Astrocyte (in vitro differentiated cells and primary cell): ENCODE data around the gene BRD7. TPM values are rescaled to one million over a fixed set of nuclear protein-coding genes. Genes with fewer than 3 reads are reported as not detected.

Experiments
- DNase-seq: peaks from one replicate; pipeline ENCODE4 v3.0.0-alpha.2; 2010; ENCODE audit warnings: low read depth
- FAIRE-seq: peaks from 2 replicates; lab custom pipeline; 2011; peaks lifted over from hg19 to GRCh38; lab: Jason Lieb, UNC
- H2AFZ ChIP-seq: 2 replicates; pipeline ENCODE4 v1.6.0; 2012; ENCODE audit warnings: low read depth, low read length, inconsistent platforms
- H3K27ac ChIP-seq: 2 replicates; pipeline ENCODE4 v1.5.1; 2011; ENCODE audit warnings: low read depth, low read length, inconsistent platforms
- H3K27me3 ChIP-seq: 2 replicates; pipeline ENCODE4 v1.6.0; 2011; ENCODE audit warnings: low read length, inconsistent platforms; ENCODE audit not compliant: insufficient read depth
- H3K36me3 ChIP-seq: 2 replicates; pipeline ENCODE4 v1.5.1; 2011; ENCODE audit warnings: low read length, inconsistent platforms; ENCODE audit not compliant: insufficient read depth
- H3K4me1 ChIP-seq: 2 replicates; pipeline ENCODE4 v1.5.1; 2011; ENCODE audit warnings: low read length, inconsistent platforms; ENCODE audit not compliant: insufficient read depth
- H3K4me2 ChIP-seq: 2 replicates; pipeline ENCODE4 v1.6.0; 2012; ENCODE audit warnings: low read length, inconsistent platforms
- H3K4me3 ChIP-seq: 2 replicates; pipeline ENCODE4 v1.5.1; 2011; ENCODE audit warnings: low read depth, mild to moderate bottlenecking, low read length, inconsistent platforms; ENCODE audit not compliant: insufficient read depth
- H3K79me2 ChIP-seq: 2 replicates; pipeline ENCODE4 v1.6.0; 2012; ENCODE audit warnings: mild to moderate bottlenecking, low read length, inconsistent platforms; ENCODE audit not compliant: insufficient read depth
- H3K9ac ChIP-seq: 2 replicates; pipeline ENCODE4 v1.6.0; 2012; ENCODE audit warnings: mild to moderate bottlenecking, low read length, inconsistent platforms
- H3K9me3 ChIP-seq: 2 replicates; pipeline ENCODE4 v1.5.1; 2012; ENCODE audit warnings: low read depth, mild to moderate bottlenecking, low read length, inconsistent platforms; ENCODE audit not compliant: insufficient read depth
- H4K20me1 ChIP-seq: 2 replicates; pipeline ENCODE4 v1.6.0; 2012; ENCODE audit warnings: low read length, inconsistent platforms; ENCODE audit not compliant: insufficient read depth
- H3K27ac Mint-ChIP-seq: one replicate; pipeline ENCODE4 v1.8.0; 2021; ENCODE audit warnings: mild to moderate bottlenecking, mixed read lengths; ENCODE audit not compliant: unreplicated experiment
- H3K27me3 Mint-ChIP-seq: one replicate; pipeline ENCODE4 v1.8.0; 2021; ENCODE audit warnings: low read depth, mixed read lengths; ENCODE audit not compliant: unreplicated experiment
- H3K36me3 Mint-ChIP-seq: one replicate; pipeline ENCODE4 v1.8.0; 2021; ENCODE audit warnings: low read depth, mixed read lengths; ENCODE audit not compliant: unreplicated experiment
- H3K4me1 Mint-ChIP-seq: one replicate; pipeline ENCODE4 v1.8.0; 2021; ENCODE audit warnings: low read depth, mixed read lengths; ENCODE audit not compliant: unreplicated experiment
- H3K4me3 Mint-ChIP-seq: one replicate; pipeline ENCODE4 v1.8.0; 2021; ENCODE audit warnings: mild to moderate bottlenecking, moderate library complexity, mixed read lengths; ENCODE audit not compliant: unreplicated experiment
- H3K9me3 Mint-ChIP-seq: one replicate; pipeline ENCODE4 v1.8.0; 2021; ENCODE audit warnings: mild to moderate bottlenecking, mixed read lengths; ENCODE audit not compliant: unreplicated experiment
- EZH2 ChIP-seq: IDR thresholded peaks from 2 replicates; pipeline ENCODE4 v1.6.1; 2012; ENCODE audit warnings: mild to moderate bottlenecking, low read length, inconsistent platforms; ENCODE audit not compliant: insufficient read depth
- total RNA-seq: library from RNA; stranded (reverse); gene quantifications from 2 replicates; pipeline ENCODE4 v1.2.1, GENCODE V29; 2021
- TF ChIP-seq, protein P1 (sequence below): IDR thresholded peaks from 2 replicates; pipeline ENCODE4 v1.5.1; 2011; ENCODE audit warnings: low read depth, mild to moderate bottlenecking, inconsistent platforms, low read length, moderate library complexity; ENCODE audit not compliant: insufficient read depth

Gene BRD7
- total RNA-seq, 1 donor from 2014 or later = 58.5 TPM

DNA sequence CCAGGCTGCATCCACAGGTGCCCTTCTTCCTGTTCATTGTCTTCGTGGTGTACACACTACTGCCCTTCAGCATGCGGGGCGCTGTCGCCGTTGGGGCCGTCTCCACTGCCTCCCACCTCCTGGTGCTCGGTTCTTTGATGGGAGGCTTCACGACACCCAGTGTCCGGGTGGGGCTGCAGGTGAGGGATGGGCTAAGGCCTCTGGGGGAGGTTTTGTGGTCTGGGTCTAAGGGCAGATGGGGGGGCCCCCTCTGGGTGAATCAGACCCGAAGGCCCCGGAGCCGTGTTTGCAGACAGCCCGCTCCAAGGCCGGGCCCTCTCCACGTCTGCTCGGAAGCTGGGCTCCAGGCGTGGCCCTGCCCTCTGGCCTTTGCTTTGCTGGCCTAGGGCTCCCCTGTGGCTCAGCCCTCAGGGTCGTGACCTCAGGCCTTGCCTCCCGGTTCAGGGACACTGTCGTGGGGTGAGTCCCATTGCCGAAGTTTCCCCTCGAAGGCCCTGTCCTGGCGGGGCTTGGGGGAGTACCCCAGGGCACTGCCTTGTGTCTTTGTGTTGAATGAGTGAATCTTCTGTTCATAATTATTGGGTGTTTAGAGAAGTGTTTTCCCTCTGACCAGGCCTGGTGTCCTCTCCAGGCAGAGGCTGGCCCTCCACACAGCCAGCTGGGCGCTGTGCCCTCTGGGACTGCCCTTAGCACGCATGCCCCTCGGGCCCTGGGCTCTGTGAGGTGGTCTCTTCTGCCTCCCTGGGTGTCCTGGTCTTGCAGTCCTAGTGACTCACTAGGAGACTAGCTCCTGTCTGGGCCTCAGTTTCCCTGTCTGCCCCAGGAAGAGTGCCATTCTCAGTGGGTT, 76.8 kb downstream of the BRD7 start:
- DNase-seq (no peak), FAIRE-seq (no peak)
- no peak overlapping the region for H2AFZ ChIP-seq
- Mint-ChIP-seq H3K27ac (no peak overlapping the region), H3K9me3 (no peaks in the 10 kb centered on the region), H3K27me3 (no peaks in the 10 kb centered on the region), H3K4me1 (no peaks in the 10 kb centered on the region), H3K36me3 (peaks cover 16% of the 10 kb centered on the region), H3K4me3 (no peak overlapping the region)
- H3K9me3 ChIP-seq = no peaks in the 10 kb centered on the region
- H3K4me3 ChIP-seq = no peak overlapping the region
- H3K36me3 ChIP-seq = no peaks in the 10 kb centered on the region
- no peak overlapping the region for H3K9ac ChIP-seq
- no peak overlapping the region for H3K27ac ChIP-seq
- peaks cover 15% of the 10 kb centered on the region for H4K20me1 ChIP-seq
- no peak for TF ChIP-seq EZH2
- TF ChIP-seq, protein P1, sequence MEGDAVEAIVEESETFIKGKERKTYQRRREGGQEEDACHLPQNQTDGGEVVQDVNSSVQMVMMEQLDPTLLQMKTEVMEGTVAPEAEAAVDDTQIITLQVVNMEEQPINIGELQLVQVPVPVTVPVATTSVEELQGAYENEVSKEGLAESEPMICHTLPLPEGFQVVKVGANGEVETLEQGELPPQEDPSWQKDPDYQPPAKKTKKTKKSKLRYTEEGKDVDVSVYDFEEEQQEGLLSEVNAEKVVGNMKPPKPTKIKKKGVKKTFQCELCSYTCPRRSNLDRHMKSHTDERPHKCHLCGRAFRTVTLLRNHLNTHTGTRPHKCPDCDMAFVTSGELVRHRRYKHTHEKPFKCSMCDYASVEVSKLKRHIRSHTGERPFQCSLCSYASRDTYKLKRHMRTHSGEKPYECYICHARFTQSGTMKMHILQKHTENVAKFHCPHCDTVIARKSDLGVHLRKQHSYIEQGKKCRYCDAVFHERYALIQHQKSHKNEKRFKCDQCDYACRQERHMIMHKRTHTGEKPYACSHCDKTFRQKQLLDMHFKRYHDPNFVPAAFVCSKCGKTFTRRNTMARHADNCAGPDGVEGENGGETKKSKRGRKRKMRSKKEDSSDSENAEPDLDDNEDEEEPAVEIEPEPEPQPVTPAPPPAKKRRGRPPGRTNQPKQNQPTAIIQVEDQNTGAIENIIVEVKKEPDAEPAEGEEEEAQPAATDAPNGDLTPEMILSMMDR = no peak
- no peak overlapping the region for H3K4me2 ChIP-seq
- no peaks in the 10 kb centered on the region for H3K27me3 ChIP-seq
- H3K79me2 ChIP-seq = no peaks in the 10 kb centered on the region
- H3K4me1 ChIP-seq = no peaks in the 10 kb centered on the region

DNA sequence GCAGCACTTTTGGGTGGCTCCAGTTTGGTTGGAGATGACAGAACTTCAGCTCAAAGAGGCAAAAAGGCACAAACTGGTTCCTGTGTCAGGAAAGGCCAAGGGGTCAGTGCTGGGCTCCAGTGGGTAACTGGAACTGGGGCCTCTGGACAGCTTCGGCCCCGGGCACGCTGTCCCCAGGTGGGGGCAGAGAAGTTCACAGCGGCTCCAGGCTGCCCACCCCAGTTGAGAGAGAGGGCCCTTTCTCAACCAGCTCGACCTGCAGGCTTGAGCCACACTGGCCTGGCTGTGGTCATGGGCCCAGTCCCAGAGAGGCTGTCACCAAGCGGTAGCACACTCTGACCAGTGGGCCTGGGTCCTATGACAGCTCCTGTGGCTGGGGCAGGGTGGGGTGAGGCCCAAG, 77.9 kb downstream of the BRD7 start:
- H3K79me2 ChIP-seq = no peaks in the 10 kb centered on the region
- H3K27ac Mint-ChIP-seq = no peak overlapping the region

More for the DNA sequence above, 77.9 kb downstream of the BRD7 start:
- Histone ChIP-seq H2AFZ (no peak overlapping the region), H3K4me2 (no peak overlapping the region), H3K27ac (no peak overlapping the region), H3K9ac (no peak overlapping the region), H4K20me1 (peaks cover 15% of the 10 kb centered on the region), H3K27me3 (no peaks in the 10 kb centered on the region), H3K4me1 (no peaks in the 10 kb centered on the region), H3K36me3 (no peaks in the 10 kb centered on the region), H3K4me3 (no peak overlapping the region), H3K9me3 (no peaks in the 10 kb centered on the region)
- Mint-ChIP-seq H3K36me3 (peaks cover 20% of the 10 kb centered on the region), H3K27me3 (no peaks in the 10 kb centered on the region), H3K4me1 (no peaks in the 10 kb centered on the region), H3K4me3 (no peak overlapping the region), H3K9me3 (peaks cover 4% of the 10 kb centered on the region)
- FAIRE-seq (no peak), DNase-seq (no peak)
- TF ChIP-seq, protein P1 = no peak
- no peak for TF ChIP-seq EZH2
